Fibroblast of villous mesenchyme (primary cell): ENCODE results near the gene ARHGAP8. TPM values are rescaled to one million over a fixed set of nuclear protein-coding genes. Genes with fewer than 3 reads are reported as not detected.

Experiments
- DNase-seq: peaks from one replicate; pipeline ENCODE4 v3.0.0-alpha.2; 2010; ENCODE audit warnings: low read depth
- H3K4me3 ChIP-seq: 2 replicates; pipeline ENCODE4 v1.5.1; 2011; ENCODE audit warnings: low read depth, mild to moderate bottlenecking, low read length
- total RNA-seq: library from RNA; depleted of rRNA; stranded (reverse); fragments of >200 nt; gene quantifications from 2 replicates; pipeline ENCODE4 v1.2.3, GENCODE V29; 2012
- TF ChIP-seq, protein P1 (sequence below): IDR thresholded peaks from 2 replicates; pipeline ENCODE4 v1.5.1; 2012; ENCODE audit warnings: low read depth, mild to moderate bottlenecking, low read length; ENCODE audit not compliant: insufficient read depth

The ARHGAP8 gene
- under 0.01 and 0.97 TPM in 2 replicates for total RNA-seq

- DNase-seq, result no peak
- peak within 1 kb of the TSS; percentile 15 for H3K4me3 ChIP-seq
- TF ChIP-seq, protein P1, sequence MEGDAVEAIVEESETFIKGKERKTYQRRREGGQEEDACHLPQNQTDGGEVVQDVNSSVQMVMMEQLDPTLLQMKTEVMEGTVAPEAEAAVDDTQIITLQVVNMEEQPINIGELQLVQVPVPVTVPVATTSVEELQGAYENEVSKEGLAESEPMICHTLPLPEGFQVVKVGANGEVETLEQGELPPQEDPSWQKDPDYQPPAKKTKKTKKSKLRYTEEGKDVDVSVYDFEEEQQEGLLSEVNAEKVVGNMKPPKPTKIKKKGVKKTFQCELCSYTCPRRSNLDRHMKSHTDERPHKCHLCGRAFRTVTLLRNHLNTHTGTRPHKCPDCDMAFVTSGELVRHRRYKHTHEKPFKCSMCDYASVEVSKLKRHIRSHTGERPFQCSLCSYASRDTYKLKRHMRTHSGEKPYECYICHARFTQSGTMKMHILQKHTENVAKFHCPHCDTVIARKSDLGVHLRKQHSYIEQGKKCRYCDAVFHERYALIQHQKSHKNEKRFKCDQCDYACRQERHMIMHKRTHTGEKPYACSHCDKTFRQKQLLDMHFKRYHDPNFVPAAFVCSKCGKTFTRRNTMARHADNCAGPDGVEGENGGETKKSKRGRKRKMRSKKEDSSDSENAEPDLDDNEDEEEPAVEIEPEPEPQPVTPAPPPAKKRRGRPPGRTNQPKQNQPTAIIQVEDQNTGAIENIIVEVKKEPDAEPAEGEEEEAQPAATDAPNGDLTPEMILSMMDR, result no peak
These were observed at the start of gene ARHGAP8 for GRCh38 chr22:44752285-44753188. TSS of gene ARHGAP8 (plus strand) at chr22:44752575. CDS start at chr22:44786528, 33,953 bp downstream.

DNA sequence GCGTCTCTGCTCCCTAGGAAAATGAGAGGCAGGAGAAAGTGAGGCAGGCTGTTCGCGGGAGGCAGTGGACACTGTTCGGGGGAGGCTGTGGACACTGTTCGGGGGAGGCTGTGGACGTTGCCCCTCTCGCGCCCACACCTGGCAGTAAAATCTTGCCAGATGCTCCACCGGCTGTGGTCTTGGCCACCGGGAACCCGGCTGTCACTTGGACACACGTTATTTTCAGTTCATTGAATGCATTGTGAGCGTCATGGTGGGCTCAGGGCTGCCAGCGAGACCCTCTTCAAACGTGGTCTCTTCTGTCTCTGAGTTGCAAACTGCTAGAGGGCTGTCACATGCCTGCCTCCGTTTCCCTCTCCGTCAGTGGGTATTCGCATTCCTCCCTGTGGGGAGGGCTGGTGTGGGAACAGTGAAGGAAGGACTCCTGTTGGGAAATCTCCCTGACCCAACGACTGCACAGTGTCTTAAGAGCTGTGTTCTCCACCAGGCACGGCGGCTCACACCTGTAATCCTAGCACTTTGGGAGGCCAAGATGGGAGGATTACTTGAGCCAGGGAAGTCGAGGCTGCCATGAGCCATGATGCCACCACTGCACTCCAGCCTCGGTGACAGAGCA lies 49.0 kb upstream of the ARHGAP8 start:
- peak overlapping the region; percentile 63 for H3K4me3 ChIP-seq
- peak; percentile 73 for DNase-seq
- TF ChIP-seq, protein P1, result no peak

DNA sequence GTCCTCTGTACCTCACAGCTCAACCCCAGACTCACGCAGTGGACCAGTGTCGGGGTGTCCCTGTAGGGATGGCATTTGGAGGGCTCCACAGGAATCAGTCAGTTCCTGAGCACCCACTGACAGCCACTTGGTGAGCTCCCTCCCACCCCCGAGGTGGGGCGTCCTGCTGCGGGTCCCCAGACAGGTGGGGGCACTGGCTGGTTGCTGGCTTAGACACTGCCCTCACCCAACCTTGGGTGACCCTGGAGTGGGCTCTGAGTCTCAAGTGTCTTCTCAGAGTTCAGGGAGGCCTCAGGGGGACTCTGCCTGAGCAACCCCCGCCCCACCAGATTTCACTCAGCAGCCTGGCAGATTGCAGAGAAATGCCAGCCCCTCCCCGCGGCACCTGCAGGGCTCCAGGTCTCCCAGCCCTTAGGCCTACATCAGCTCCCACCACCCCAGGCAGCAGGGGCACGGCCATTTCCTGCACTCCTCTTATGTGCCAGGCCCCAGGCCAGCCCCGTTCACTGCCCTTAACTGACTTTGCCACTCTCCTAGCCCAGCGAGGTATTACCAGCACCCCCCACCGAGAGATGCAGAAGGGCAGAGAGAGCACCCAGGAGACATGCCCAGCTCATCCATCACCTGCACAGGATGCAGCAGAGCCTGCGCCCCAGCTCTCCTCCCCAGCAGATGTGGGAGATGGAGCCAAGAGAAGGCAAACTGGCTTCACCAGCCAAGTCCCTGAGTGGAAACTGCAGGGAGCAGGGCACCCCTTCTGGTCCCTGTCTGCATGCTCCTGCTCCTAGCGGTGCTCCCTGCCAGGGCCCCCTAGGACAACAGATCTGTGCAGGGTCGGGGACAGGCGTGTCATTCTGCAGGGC lies 48.0 kb upstream of the ARHGAP8 start:
- no peak for DNase-seq
- peak overlapping the region; percentile 63 for H3K4me3 ChIP-seq
- TF ChIP-seq, protein P1, result no peak

- TF ChIP-seq, protein P1, result no peak
- DNase-seq, result no peak
- no peak overlapping the region for H3K4me3 ChIP-seq
These were observed 47.4 kb upstream of the ARHGAP8 start for GRCh38 chr22:44705022-44705297.

- no peak overlapping the region for H3K4me3 ChIP-seq
- TF ChIP-seq, protein P1, result no peak
- DNase-seq, result no peak
These were observed 45.9 kb upstream of the ARHGAP8 start for GRCh38 chr22:44706488-44706887.

DNA sequence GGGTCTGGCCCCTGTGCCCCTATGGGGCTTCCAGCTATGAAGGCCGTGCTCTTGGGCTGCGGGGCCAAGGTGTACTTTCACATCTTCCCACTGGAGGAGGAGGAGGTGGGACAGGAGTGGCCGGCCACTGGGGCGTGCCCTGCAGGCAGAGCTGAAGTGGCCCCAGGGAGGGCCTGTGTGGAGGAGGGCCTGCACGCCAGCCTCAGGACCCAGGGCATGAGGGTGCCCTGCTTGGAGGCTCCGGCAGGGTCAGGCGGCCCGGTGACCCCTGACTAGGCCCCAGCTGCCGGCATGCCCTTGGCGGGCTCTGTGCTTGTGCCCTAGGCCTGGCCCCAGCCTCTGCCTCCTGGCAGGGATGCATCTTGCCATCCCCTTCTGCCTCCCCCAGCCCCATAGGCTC lies 45.2 kb upstream of the ARHGAP8 start:
- TF ChIP-seq, protein P1, result no peak
- DNase-seq, result no peak
- no peak overlapping the region for H3K4me3 ChIP-seq
